ENCODE results near the gene BAZ1B.
"Not testable (repeated sequence)": the region's sequence is repeated elsewhere in the genome, so short reads cannot be mapped to it uniquely, and the experiment has no call there.

BAZ1B gene, protein sequence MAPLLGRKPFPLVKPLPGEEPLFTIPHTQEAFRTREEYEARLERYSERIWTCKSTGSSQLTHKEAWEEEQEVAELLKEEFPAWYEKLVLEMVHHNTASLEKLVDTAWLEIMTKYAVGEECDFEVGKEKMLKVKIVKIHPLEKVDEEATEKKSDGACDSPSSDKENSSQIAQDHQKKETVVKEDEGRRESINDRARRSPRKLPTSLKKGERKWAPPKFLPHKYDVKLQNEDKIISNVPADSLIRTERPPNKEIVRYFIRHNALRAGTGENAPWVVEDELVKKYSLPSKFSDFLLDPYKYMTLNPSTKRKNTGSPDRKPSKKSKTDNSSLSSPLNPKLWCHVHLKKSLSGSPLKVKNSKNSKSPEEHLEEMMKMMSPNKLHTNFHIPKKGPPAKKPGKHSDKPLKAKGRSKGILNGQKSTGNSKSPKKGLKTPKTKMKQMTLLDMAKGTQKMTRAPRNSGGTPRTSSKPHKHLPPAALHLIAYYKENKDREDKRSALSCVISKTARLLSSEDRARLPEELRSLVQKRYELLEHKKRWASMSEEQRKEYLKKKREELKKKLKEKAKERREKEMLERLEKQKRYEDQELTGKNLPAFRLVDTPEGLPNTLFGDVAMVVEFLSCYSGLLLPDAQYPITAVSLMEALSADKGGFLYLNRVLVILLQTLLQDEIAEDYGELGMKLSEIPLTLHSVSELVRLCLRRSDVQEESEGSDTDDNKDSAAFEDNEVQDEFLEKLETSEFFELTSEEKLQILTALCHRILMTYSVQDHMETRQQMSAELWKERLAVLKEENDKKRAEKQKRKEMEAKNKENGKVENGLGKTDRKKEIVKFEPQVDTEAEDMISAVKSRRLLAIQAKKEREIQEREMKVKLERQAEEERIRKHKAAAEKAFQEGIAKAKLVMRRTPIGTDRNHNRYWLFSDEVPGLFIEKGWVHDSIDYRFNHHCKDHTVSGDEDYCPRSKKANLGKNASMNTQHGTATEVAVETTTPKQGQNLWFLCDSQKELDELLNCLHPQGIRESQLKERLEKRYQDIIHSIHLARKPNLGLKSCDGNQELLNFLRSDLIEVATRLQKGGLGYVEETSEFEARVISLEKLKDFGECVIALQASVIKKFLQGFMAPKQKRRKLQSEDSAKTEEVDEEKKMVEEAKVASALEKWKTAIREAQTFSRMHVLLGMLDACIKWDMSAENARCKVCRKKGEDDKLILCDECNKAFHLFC (N-terminal part only)

DNA sequence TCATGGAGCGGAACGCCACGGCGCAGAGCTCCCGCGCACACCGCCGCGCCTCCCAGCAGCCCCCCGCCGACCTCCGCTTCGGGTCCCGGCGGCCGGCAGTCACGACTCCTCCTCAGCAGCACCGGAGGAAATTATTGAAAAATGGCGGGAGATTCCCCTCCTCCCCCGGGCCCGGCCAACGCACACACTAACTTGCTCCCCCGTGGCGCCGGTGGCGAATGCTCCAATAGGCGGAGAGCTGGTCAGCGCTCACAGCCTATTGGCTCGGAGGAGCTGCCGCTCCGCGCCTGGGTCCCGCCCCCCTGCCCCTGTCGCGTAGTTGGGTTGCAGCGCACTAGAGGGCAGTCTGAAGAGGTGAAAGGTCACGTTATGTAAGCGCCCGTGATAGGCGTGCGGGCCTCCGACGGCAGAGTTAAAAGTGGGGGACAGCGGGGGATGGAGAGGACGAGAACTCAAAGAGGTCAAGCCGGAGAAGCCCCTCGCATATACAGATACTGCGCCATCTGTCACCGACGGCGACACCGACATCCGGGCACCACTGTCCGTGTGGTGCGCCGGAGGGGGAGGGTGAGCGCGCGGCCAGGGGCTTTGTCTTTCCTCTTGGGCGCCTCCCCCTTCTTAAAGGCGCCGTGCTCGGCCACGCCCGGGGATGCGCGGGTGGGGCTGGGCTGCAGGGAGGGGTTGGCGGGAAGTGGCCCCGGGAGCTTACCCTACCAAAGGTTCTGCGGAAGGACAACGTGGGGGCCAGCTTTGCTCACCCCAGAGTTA, at the start of gene BAZ1B:
Gene BAZ1B (minus strand): TSS at position 189 of the 768 bp plus-strand sequence. CDS start 360 bp downstream, outside the sequence.
- peak; percentile 99 to 100 for DNase-seq (ENCODE audit: low read depth in 1 of 2, low spot score in 1 of 2)
- no peak for TF ChIP-seq JUND (IDR thresholded peaks at IDR 0.05; ENCODE audit: low read depth)
- in situ Hi-C loops (cut with HindIII; ENCODE audit: low pct_unique_long_range_greater_than_20kb, low sequenced_read_pairs): no loop called here

DNA sequence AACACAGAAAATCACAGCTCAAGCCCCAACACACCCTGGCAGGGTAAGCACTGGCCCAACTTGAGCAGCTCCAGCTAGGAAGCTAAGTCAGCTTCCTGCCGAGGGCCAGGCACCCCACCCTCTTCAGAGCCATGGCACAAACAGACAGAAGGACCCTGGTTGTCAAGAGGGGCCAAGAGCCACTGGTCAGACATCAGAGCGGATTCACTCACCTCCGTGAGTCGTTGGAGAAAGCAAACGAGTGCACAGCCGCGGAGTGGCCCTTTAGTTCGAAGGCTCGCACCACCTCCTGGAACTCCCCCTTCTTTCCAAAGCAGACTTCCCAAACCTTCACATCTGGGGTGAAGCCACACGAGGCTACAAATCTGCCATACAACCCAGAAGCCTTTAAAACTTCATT, 48.9 kb upstream of the BAZ1B start:
- no peak for DNase-seq (ENCODE audit: low read depth in 1 of 2, low spot score in 1 of 2)
- in situ Hi-C loops (cut with HindIII; ENCODE audit: low pct_unique_long_range_greater_than_20kb, low sequenced_read_pairs): no loop called here
- no peak for TF ChIP-seq JUND (IDR thresholded peaks at IDR 0.05; ENCODE audit: low read depth)

DNA sequence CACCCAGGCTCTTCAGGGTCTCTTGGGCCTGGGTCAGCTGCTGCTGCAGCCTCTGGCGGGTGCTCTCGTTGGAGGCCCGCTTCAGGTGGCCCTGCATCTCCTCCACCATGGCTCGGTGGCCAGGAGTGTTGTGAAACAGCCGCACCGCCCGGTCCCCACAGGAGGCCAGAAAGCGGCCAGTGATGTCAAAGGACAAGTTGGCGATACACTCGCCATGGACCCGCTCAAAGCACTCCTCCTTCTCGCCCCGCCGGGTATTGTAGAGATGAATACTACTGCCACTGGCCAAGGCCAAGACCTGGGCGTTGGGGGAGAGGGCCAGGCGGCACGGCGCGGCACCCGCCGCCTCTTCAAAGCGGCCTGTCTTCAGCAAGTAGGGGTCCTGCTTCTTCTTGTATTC, 48.4 kb upstream of the BAZ1B start:
- no peak for DNase-seq (ENCODE audit: low read depth in 1 of 2, low spot score in 1 of 2)
- TF ChIP-seq JUND (IDR thresholded peaks at IDR 0.05; ENCODE audit: low read depth): no peak
- in situ Hi-C loops (cut with HindIII; ENCODE audit: low pct_unique_long_range_greater_than_20kb, low sequenced_read_pairs): no loop called here

DNA sequence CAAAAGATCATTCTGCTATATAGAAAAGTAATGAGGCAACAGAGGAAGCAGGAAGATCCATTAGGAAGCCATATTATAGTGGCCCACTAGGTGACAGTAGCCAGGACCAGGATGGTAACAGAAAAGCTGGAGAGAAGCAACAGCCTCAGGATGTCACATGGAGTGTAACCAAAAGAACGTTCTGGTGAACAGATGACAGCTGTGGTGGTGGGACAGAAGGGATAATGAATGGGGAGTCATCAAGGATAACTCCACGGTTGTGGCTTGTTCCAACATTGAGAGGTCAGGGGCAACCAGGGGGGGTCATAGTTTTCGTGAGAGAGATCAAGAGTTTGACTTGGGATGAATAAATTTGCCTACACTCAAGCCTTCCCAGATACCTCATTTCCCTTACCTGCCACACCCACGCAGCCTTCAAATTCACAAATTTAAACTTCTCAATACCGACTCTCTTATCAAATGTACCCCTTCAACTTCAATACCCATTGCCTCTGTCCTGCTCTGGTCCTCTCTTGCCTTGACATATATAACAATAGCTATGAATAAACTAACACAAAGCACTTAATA, 47.0 kb upstream of the BAZ1B start:
- DNase-seq (ENCODE audit: low read depth in 1 of 2, low spot score in 1 of 2): no peak
- in situ Hi-C loops (cut with HindIII; ENCODE audit: low pct_unique_long_range_greater_than_20kb, low sequenced_read_pairs): no loop called here
- no peak for TF ChIP-seq JUND (IDR thresholded peaks at IDR 0.05; ENCODE audit: low read depth)

DNA sequence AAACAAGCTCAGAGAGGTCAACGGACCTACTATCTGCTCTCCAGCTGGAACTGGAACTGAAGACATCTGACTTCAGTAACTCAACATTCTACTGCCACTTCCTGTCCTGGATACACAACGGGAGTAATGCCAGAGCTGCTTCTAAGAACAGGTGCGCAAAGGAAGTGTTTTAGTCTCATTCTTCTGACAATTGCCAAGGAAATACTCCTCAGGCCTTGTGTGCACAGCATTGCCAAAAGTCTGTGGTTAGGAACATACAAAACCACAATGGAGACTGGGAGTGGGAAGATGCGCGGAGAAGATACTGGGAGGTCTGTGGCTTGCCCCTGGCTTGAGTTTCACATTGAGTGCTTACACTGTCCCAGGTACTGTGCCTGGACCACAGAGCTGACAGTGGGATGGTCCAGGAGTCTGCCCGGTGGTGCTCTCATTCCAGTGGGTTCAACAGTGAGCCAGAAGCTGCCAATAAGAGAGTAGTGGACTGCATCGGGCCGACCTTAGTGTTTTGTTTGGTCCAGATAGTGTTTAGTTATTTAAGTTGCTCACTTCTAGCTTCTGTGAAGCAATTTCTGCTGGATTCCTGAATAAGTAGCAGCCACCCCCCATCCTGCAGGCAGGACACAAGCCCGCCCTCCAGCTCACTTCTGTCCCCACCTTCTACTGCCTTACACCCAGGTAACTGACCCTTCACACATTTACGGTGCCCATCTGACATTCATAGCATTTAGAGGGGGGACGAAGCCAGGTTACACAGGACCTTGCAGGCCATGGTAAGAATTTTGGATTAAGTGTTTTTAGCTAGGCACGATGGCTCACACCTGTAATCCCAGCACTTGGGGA, 46.0 kb upstream of the BAZ1B start:
- in situ Hi-C loops (cut with HindIII; ENCODE audit: low pct_unique_long_range_greater_than_20kb, low sequenced_read_pairs): no loop called here
- DNase-seq (ENCODE audit: low read depth in 1 of 2, low spot score in 1 of 2): peak; percentile 36 to 97
- TF ChIP-seq JUND (IDR thresholded peaks at IDR 0.05; ENCODE audit: low read depth): no peak

DNA sequence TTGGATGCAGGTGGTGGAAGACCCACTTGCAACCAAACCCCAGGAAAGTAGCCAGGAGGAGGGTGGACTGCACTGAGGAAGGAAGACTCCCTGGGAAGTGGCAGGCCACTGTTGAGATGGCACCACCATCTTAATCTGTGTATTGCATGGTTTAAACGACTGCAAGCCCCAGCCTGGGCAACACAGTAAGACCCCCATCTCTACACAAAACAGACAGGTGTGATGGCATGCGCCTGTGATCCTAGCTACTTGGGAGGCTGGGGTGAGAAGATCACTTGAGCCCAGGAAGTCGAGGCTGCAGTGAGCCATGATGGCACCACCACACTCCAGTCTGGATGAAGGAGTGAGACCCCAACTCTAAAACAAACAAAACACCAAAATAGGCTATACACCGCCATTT, 45.0 kb upstream of the BAZ1B start:
- no peak for DNase-seq (ENCODE audit: low read depth in 1 of 2, low spot score in 1 of 2)
- TF ChIP-seq JUND (IDR thresholded peaks at IDR 0.05; ENCODE audit: low read depth): no peak
- in situ Hi-C loops (cut with HindIII; ENCODE audit: low pct_unique_long_range_greater_than_20kb, low sequenced_read_pairs): no loop called here

DNA sequence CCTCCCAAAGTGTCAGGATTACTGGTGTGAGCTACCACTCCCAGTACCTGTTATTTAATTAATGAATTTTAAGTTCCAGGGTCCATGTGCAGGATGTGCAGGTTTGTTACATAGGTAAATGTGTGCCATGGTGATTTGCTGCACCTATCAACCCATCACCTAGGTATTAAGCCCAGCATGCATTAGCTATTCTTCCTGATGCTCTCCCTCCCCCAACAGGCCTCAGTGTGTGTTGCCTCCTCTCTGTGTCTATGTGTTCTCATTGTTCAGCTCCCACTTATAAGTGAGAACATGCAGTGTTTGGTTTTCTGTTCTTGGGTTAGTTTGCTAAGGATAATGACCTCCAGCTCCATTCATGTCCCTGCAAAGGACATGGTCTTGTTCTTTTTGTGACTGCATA, 44.3 kb upstream of the BAZ1B start:
- in situ Hi-C loops (cut with HindIII; ENCODE audit: low pct_unique_long_range_greater_than_20kb, low sequenced_read_pairs); DNase-seq (ENCODE audit: low read depth in 1 of 2, low spot score in 1 of 2): not testable (repeated sequence)

DNA sequence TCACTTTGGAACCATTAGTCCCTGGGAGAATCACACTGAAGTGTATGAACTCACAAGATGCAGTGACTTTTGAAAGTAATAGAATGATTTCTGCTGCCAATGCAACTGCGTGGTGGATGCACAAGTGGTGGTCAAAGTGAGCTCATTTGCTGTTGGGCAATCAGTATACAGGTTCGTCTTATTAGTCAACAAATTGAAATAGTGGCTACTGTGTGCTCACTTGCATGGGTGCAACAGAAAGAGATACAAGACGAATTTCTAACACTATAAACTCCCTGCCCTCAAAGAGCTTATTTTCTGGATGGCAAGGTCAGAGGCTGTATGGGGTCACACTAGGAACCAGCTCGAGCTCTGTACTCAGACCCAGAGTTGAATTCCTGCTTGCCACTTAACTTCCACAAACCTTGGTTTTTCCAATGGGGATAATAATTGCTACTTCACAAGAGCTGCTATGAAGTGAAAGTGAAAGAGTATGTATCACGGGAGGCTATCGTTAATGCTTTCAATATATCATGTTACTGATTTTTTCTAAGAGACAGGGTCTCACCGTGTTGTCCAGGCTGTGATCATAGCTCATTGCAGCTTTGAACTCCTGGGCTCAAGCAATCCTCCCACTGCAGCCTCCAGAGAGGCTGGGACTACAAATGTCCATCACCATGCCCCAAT, 43.7 kb upstream of the BAZ1B start:
- in situ Hi-C loops (cut with HindIII; ENCODE audit: low pct_unique_long_range_greater_than_20kb, low sequenced_read_pairs): no loop called here
- DNase-seq (ENCODE audit: low read depth in 1 of 2, low spot score in 1 of 2): no peak
- TF ChIP-seq JUND (IDR thresholded peaks at IDR 0.05; ENCODE audit: low read depth): no peak

DNA sequence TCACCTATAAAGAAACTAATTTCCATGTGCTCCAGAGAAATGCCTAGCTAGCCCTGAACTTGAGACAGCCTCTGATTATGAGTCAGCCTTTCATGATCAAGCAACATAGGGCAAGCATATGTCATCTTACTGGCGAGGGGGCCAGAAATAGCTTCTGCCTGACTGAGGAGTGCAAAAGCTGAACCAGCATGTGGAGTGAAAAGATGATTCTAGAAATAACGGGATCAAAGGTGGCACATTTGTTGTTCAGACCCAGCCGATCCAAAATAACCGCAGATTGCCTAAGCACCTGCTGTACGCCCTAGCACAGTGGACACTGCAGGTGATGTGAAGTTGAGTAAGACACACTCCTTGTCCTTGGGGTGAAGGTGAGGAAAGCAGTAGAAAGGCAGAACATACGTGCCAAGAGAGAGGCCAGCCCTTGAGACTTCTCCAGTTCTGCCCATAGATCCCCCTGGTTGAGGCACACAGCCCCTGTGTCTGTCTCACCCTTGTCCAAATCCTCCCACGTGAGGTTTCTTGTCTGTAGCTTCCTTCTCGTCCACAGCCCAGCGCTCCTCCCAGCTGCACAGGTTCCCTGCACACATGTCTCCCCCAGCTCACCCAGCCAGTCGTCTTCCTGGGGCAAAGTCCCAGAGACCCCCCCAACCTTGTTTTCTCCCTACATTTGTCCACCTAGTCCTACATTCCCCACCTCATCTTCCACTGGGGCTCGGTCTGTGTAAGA, 38.2 kb upstream of the BAZ1B start:
- no peak for TF ChIP-seq JUND (IDR thresholded peaks at IDR 0.05; ENCODE audit: low read depth)
- DNase-seq (ENCODE audit: low read depth in 1 of 2, low spot score in 1 of 2): no peak
- in situ Hi-C loops (cut with HindIII; ENCODE audit: low pct_unique_long_range_greater_than_20kb, low sequenced_read_pairs): no loop called here

Data from T47D (cell line).